Osteocyte (in vitro differentiated cells): ENCODE data around the gene RNF212. TPM values are rescaled to one million over a fixed set of nuclear protein-coding genes. Genes with fewer than 3 reads are reported as not detected.

Experiments
- DNase-seq: peaks from one replicate; pipeline ENCODE4 v3.0.0; 2021; ENCODE audit warnings: mixed read lengths; ENCODE audit not compliant: unreplicated experiment; ENCODE audit errors: extremely low spot score
- H3K27ac Mint-ChIP-seq: one replicate; pipeline ENCODE4 v1.8.0; 2021; ENCODE audit warnings: mild to moderate bottlenecking, mixed read lengths; ENCODE audit not compliant: unreplicated experiment
- H3K27me3 Mint-ChIP-seq: one replicate; pipeline ENCODE4 v1.8.0; 2021; ENCODE audit warnings: mixed read lengths; ENCODE audit not compliant: unreplicated experiment
- H3K36me3 Mint-ChIP-seq: one replicate; pipeline ENCODE4 v1.8.0; 2021; ENCODE audit warnings: mixed read lengths; ENCODE audit not compliant: unreplicated experiment
- H3K4me1 Mint-ChIP-seq: one replicate; pipeline ENCODE4 v1.8.0; 2021; ENCODE audit warnings: mixed read lengths; ENCODE audit not compliant: unreplicated experiment
- H3K4me3 Mint-ChIP-seq: one replicate; pipeline ENCODE4 v1.8.0; 2021; ENCODE audit warnings: mild to moderate bottlenecking, moderate library complexity, mixed read lengths; ENCODE audit not compliant: unreplicated experiment
- H3K9me3 Mint-ChIP-seq: one replicate; pipeline ENCODE4 v1.8.0; 2021; ENCODE audit warnings: mixed read lengths; ENCODE audit not compliant: unreplicated experiment
- CTCF ChIP-seq: fragments of 200-600 bp; sonication (generic); IDR thresholded peaks from 2 replicates; pipeline ENCODE4 v1.5.0; 2021; ENCODE audit warnings: antibody characterized with exemption, mild to moderate bottlenecking, moderate library complexity
- total RNA-seq: library from RNA; stranded (reverse); gene quantifications from 2 replicates; pipeline ENCODE4 v1.2.1, GENCODE V29; 2021

Gene RNF212
- total RNA-seq, 1 donor from 2014 or later = 3.8 TPM

GRCh38 chr4:1060621-1061020, 52.7 kb downstream of the RNF212 start:
- DNase-seq = no peak
- Mint-ChIP-seq H3K4me1 (peaks cover 14% of the 10 kb centered on the region), H3K36me3 (no peaks in the 10 kb centered on the region), H3K27me3 (peaks cover 34% of the 10 kb centered on the region), H3K27ac (no peak overlapping the region), H3K9me3 (no peaks in the 10 kb centered on the region), H3K4me3 (no peak overlapping the region)
- TF ChIP-seq CTCF = no peak

GRCh38 chr4:1060121-1060520, 53.2 kb downstream of the RNF212 start:
- H3K4me1 Mint-ChIP-seq = peaks cover 14% of the 10 kb centered on the region
- no peak for DNase-seq
- H3K4me3 Mint-ChIP-seq = no peak overlapping the region
- no peaks in the 10 kb centered on the region for H3K9me3 Mint-ChIP-seq
- no peak overlapping the region for H3K27ac Mint-ChIP-seq
- H3K36me3 Mint-ChIP-seq = no peaks in the 10 kb centered on the region
- no peak for TF ChIP-seq CTCF
- H3K27me3 Mint-ChIP-seq = peaks cover 30% of the 10 kb centered on the region

GRCh38 chr4:1058997-1059665, 54.2 kb downstream of the RNF212 start:
- H3K4me3 Mint-ChIP-seq = no peak overlapping the region
- no peaks in the 10 kb centered on the region for H3K36me3 Mint-ChIP-seq
- DNase-seq = peak; percentile 81
- H3K27ac Mint-ChIP-seq = no peak overlapping the region
- no peak for TF ChIP-seq CTCF
- peaks cover 20% of the 10 kb centered on the region for H3K27me3 Mint-ChIP-seq
- peaks cover 14% of the 10 kb centered on the region for H3K4me1 Mint-ChIP-seq
- H3K9me3 Mint-ChIP-seq = no peaks in the 10 kb centered on the region

- TF ChIP-seq CTCF = no peak
- no peak overlapping the region for H3K27ac Mint-ChIP-seq
- peaks cover 17% of the 10 kb centered on the region for H3K27me3 Mint-ChIP-seq
- no peak overlapping the region for H3K4me3 Mint-ChIP-seq
- H3K36me3 Mint-ChIP-seq = no peaks in the 10 kb centered on the region
- H3K9me3 Mint-ChIP-seq = no peaks in the 10 kb centered on the region
- peaks cover 16% of the 10 kb centered on the region for H3K4me1 Mint-ChIP-seq
- no peak for DNase-seq
Observed at GRCh38 chr4:1058198-1058996, 55.0 kb downstream of the RNF212 start.

- H3K36me3 Mint-ChIP-seq = no peaks in the 10 kb centered on the region
- peaks cover 23% of the 10 kb centered on the region for H3K4me1 Mint-ChIP-seq
- peaks cover 13% of the 10 kb centered on the region for H3K27me3 Mint-ChIP-seq
- no peaks in the 10 kb centered on the region for H3K9me3 Mint-ChIP-seq
- no peak overlapping the region for H3K27ac Mint-ChIP-seq
- no peak for TF ChIP-seq CTCF
- no peak for DNase-seq
- no peak overlapping the region for H3K4me3 Mint-ChIP-seq
Observed at GRCh38 chr4:1057403-1057745, 56.0 kb downstream of the RNF212 start.
